Panc1 (cell line): Measurements from ENCODE around the gene AGRP.

Experiments
- POLR2AphosphoS5 ChIP-seq: IDR thresholded peaks from 2 replicates; pipeline ENCODE4 v1.6.1; 2012; ENCODE audit warnings: mild to moderate bottlenecking, low read depth, low read length, moderate library complexity
- TCF7L2 ChIP-seq: IDR thresholded peaks from 2 replicates; pipeline ENCODE4 v1.6.1; 2011; ENCODE audit warnings: mild to moderate bottlenecking, low read depth, low read length, inconsistent platforms
- TF ChIP-seq, protein P1 (sequence below), 2 experiments: IDR thresholded peaks; 2 replicates each; pipeline ENCODE4 v1.6.1; 2011 to 2012; ENCODE audit warnings: low read depth in 2 of 2, control low read depth in 1 of 2, low read length in 1 of 2, mild to moderate bottlenecking in 1 of 2, moderate library complexity in 1 of 2; ENCODE audit not compliant: insufficient read depth in 1 of 2
- TF ChIP-seq, protein P2 (sequence below): fragments of 450-650 bp; IDR thresholded peaks from 2 replicates; pipeline ENCODE4 v1.5.1; 2017; ENCODE audit warnings: mild to moderate bottlenecking

DNA sequence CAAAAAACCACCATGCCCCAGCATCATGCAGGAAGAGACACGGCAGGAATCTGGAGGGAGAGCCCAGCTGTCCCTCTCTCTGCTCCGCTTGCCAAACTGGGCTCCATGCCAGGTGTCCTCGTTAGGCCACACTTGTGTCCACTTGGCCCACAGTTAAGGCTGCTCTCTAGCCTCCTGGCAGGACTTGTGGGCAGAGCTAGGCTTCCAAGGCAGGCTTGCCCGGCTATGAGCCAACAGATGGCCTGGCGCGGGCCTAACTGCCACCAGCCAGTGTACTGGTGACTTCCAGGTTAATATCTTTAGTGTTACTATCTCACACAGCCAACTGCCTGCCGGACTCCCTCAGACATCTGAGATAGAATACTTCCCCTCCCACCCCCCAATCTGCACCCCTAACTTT, 13.0 kb downstream of the AGRP start:
- TF ChIP-seq, protein P1, sequence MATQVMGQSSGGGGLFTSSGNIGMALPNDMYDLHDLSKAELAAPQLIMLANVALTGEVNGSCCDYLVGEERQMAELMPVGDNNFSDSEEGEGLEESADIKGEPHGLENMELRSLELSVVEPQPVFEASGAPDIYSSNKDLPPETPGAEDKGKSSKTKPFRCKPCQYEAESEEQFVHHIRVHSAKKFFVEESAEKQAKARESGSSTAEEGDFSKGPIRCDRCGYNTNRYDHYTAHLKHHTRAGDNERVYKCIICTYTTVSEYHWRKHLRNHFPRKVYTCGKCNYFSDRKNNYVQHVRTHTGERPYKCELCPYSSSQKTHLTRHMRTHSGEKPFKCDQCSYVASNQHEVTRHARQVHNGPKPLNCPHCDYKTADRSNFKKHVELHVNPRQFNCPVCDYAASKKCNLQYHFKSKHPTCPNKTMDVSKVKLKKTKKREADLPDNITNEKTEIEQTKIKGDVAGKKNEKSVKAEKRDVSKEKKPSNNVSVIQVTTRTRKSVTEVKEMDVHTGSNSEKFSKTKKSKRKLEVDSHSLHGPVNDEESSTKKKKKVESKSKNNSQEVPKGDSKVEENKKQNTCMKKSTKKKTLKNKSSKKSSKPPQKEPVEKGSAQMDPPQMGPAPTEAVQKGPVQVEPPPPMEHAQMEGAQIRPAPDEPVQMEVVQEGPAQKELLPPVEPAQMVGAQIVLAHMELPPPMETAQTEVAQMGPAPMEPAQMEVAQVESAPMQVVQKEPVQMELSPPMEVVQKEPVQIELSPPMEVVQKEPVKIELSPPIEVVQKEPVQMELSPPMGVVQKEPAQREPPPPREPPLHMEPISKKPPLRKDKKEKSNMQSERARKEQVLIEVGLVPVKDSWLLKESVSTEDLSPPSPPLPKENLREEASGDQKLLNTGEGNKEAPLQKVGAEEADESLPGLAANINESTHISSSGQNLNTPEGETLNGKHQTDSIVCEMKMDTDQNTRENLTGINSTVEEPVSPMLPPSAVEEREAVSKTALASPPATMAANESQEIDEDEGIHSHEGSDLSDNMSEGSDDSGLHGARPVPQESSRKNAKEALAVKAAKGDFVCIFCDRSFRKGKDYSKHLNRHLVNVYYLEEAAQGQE (IDR thresholded peaks at IDR 0.05; ENCODE audit: insufficient read depth in 1 of 2, low read depth in 2 of 2, low read length in 1 of 2): no peak
- TF ChIP-seq POLR2AphosphoS5 (no peak), TCF7L2 (no peak)
- TF ChIP-seq, protein P2, sequence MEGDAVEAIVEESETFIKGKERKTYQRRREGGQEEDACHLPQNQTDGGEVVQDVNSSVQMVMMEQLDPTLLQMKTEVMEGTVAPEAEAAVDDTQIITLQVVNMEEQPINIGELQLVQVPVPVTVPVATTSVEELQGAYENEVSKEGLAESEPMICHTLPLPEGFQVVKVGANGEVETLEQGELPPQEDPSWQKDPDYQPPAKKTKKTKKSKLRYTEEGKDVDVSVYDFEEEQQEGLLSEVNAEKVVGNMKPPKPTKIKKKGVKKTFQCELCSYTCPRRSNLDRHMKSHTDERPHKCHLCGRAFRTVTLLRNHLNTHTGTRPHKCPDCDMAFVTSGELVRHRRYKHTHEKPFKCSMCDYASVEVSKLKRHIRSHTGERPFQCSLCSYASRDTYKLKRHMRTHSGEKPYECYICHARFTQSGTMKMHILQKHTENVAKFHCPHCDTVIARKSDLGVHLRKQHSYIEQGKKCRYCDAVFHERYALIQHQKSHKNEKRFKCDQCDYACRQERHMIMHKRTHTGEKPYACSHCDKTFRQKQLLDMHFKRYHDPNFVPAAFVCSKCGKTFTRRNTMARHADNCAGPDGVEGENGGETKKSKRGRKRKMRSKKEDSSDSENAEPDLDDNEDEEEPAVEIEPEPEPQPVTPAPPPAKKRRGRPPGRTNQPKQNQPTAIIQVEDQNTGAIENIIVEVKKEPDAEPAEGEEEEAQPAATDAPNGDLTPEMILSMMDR: no peak
